Activated CD8-positive, alpha-beta memory T cell treated with anti-CD3 and anti-CD28 coated beads for 1 hour (primary cell): ENCODE results near the gene PDS5A.
"Not testable (repeated sequence)": the region's sequence is repeated elsewhere in the genome, so short reads cannot be mapped to it uniquely, and the experiment has no call there.

Experiments used
- DNase-seq, 2 donors: peaks; one replicate each; pipeline ENCODE4 v3.0.0-alpha.2; 2020; ENCODE audit warnings: low read depth in 1 of 2; ENCODE audit errors: extremely low read depth in 1 of 2

The PDS5A gene

DNA sequence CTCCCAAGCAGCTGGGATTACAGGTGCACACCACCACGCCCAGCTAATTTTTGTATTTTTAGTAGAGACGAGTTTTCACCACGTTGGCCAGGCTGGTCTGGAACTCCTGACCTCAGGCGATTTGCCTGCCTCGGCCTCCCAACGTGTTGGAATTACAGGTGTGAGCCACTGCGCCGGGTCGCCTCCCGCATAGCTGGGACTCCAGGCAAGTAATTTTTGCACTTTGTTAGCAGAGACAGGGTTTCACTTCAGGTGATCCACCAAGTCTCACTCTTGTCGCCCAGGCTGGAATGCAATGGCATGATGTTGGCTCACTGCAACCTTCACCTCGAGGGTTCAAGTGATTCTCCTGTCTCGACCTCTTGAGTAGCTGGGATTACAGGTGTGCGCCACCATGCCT is 137.2 kb downstream of the PDS5A start:
- not testable (repeated sequence) for DNase-seq

GRCh38 chr4:39840027-39840426 is 137.7 kb downstream of the PDS5A start:
- no peak for DNase-seq

DNA sequence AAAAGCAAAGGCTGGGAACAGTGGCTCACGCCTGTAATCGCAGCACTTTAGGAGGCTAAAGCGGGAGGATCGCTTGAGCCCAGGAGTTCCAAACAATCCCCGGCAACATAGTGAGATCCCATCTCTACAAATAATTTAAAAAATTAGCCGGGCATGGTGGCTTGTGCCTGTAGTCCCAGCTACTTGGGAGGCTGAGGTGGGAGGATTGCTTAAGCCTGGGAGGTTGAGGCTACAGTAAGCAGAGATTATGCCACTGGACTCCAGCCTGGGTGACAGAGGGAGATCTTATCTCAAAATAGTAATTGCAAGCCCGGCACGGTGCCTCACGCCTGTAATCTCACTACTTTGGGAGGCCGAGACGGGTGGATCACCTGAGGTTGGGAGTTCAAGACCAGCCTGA is 139.3 kb downstream of the PDS5A start:
- DNase-seq, result not testable (repeated sequence)

DNA sequence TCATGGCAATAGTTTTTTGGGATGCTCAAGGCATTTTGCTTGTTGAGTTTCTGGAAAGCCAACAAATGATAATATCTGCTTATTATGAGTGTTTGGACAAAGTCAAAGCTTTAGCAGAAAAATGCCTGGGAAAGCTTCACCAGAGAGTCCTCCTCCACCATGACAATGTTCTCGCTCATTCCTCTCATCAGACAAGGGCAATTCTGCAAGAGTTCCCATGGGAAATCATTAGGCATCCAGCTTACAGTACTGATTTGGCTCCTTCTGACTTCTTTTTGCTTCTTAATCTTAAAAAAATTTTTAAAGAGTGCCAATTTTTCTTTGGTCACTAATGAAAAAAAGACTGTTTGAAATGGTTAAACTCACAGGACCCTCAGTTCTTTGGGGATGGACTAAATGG is 143.4 kb downstream of the PDS5A start:
- no peak for DNase-seq

GRCh38 chr4:39825741-39826231 is 151.9 kb downstream of the PDS5A start:
- no peak for DNase-seq

GRCh38 chr4:39825090-39825489 is 152.6 kb downstream of the PDS5A start:
- DNase-seq, result no peak

DNA sequence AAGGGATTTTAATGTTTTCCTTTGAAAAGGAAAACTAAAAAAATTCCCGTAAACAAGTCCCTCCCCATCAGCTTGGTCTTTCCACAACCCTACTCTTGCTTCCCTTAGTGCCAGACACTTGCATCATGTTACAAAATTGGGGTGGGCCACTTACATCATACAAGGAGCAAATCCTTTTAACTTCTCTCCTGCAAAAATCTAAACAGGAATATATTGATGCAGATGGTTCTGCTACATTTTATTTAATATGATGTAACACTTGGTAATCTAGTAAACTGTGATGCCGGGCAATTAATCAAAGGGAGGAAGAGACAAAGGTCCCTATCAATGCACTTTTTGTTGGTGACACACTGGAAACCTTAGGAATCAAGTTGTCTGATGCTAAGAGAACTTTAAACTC is 154.5 kb downstream of the PDS5A start:
- no peak for DNase-seq

DNA sequence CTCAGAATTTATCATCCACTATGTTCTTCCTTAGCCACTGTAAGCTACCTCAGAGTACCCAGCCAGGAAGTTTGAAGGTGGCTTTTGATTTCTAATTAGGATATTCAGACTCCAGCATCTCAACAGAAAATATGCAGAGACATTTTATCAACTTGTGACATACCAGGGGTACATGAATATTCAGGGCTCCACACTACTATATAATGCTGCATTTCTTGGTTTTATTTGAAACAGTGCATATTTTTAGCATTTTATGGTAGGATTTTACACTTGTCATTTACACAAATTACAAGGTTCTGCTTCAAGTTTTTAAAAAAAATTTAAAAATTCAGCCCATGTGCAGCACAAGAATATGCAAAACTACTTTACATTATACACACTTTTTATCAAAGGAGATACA is 155.0 kb downstream of the PDS5A start:
- no peak for DNase-seq

DNA sequence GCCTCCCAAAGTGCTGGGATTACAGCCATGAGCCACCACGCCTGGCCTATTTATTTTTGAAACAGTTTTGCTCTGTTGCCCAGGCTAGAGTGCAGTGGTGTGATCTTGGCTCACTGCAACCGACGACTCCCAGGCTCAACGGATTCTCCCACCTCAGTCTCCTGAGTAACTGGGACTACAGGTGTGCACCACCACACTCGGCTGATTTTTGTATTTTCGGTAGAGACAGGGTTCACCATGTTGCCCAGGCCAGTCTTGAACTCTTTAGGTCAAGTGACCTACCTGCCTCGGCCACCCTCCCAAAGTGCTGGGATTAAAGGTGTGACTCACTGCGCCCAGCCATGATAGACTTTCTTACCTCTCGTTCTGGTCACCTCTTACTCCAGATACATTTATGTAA is 155.8 kb downstream of the PDS5A start:
- DNase-seq, result no peak

GRCh38 chr4:39820186-39820585 is 157.5 kb downstream of the PDS5A start:
- DNase-seq, result no peak

DNA sequence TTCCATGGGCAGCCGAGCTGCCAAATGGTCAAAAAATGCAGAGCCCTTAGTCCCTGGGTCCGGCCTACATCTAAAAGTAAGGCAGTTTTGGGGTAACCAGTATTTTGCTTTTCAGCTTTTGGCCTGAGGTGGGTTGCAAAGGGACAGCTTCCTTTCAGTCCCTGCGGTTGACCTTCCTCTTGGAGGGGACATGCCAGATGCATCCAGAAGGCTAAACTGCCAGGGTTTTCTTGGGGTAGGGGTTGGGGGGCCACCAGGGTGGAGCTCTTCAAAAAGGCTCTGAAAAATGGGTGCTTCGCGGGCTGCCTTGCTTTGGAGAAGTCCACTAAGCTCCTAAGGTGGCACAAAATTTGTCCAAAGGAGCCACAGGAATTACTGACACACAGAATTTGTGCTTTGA is 159.1 kb downstream of the PDS5A start:
- DNase-seq, result no peak

- no peak for DNase-seq
Observed at GRCh38 chr4:39814403-39815185, 163.1 kb downstream of the PDS5A start.

GRCh38 chr4:39813761-39814160 is 163.9 kb downstream of the PDS5A start:
- DNase-seq, result not testable (repeated sequence)

DNA sequence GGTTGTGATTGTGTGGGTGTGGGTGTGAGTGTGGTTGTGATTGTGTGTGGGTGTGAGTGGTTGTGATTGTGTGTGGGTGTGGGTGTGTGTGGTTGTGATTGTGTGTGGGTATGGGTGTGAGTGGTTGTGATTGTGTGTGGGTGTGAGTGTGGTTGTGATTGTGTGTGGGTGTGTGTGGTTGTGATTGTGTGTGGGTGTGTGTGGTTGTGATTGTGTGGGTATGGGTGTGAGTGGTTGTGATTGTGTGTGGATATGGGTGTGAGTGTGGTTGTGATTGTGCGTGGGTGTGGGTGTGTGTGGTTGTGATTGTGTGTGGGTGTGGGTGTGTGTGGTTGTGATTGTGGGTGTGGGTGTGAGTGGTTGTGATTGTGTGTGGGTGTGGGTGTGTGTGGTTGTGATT is 164.7 kb downstream of the PDS5A start:
- not testable (repeated sequence) for DNase-seq

- no peak for DNase-seq
Observed at GRCh38 chr4:39812500-39812899, 165.2 kb downstream of the PDS5A start.

GRCh38 chr4:39808231-39808749 is 169.4 kb downstream of the PDS5A start:
- DNase-seq, result no peak

DNA sequence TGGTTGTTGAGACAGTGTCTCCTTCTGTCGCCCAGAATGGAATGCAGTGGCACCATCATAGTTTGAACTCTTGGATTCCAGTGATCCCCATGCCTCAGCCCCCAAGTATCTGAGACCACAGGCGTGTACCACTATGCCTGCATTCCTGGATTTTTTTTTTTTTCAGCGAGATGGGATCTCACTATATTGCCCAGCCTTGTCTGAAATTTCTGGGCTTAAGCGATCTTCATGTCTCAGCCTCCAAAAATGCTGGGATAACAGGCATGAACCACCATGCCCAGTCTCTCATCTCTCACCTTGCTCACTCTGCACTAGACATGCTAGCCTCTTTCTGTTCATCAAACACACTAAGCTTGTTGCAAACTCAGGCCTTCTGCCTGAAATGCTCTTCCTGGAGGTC is 175.7 kb downstream of the PDS5A start:
- no peak for DNase-seq

DNA sequence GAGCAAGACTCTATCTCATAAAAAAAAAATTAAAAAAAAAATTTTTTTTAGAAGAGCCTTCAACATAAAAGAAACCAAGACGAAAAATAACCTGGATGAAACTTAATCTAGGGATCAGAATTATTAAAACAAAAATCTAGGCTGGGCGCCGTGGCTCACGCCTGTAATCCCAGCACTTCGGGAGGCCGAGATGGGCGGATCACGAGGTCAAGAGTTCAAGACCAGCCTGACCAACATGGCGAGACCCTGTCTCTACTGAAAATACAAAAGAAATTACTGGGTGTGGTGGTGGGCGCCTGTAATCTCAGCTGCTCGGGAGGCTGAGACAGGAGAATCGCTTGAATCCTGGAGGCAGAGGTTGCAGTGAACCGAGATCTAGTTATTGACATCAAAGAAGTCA is 184.7 kb downstream of the PDS5A start:
- DNase-seq, result not testable (repeated sequence)

DNA sequence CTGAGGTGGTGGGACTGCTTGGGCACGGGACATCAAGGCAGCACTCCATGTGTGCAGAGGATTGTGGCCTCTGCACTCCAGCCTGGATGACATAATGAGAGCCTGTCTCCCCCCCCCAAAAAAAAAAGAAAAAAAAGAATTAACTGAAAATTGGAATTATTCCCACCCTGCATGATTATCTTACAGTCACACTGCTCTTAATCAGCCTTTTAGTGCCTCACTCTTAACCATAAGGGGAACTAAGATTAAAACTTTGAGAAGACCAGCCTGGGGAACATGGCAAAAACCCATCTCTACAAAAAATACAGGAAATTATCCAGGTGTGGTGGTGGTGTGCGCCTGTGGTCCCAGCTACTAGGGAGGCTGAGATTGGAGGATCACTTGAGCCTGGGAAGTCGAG is 185.2 kb downstream of the PDS5A start:
- DNase-seq, result no peak

DNA sequence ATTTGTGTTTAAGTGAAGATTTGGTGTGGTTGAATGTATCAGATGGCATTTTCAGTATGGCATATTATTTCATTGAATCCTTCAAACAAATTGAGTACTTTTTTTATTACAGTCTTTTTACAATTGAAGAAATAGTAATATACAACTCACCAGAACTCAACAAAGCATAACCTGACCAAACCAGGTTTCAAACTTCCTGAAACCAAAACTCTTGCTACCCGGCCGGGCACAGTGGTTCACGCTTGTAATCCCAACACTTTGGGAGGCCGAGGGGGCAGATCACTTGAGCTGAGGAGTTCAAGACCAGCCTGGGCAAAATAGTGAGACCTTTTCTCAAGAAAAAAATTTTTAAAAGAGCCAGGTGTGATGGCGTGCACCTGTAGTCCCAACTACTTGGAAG is 185.6 kb downstream of the PDS5A start:
- DNase-seq, result no peak

- DNase-seq, result no peak
Observed at GRCh38 chr4:39786838-39787237, 190.9 kb downstream of the PDS5A start.

DNA sequence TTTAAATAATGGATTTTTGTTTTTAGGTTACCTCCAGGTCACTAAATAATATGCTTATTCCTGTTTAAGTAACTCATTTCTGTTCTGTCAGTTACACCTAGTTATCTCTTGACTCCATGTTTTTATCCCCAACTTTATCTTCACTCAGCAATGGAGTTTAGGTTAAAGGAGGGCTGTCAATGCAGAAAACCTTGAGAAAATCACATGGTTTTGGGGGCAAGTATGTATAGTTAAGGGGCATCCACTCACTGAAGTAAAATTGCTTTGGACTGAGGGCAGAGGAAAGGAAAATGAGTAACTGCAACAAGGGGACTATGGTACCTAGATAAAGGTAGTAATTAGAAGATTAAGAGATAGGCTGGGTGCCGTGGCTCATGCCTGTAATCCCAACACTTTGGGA is 192.6 kb downstream of the PDS5A start:
- DNase-seq, result no peak

GRCh38 chr4:39781988-39782387 is 195.7 kb downstream of the PDS5A start:
- DNase-seq, result not testable (repeated sequence)
